Kidney (tissue), 14 donors: ENCODE data around the gene KANSL3. TPM values are rescaled to one million over a fixed set of nuclear protein-coding genes. Genes with fewer than 3 reads are reported as not detected.

Source experiments
- DNase-seq, 5 donors: peaks; one replicate each; pipeline ENCODE4 v3.0.0-alpha.2; 2013 to 2020
- FAIRE-seq: peaks from 2 replicates; lab custom pipeline; 2012; peaks lifted over from hg19 to GRCh38; lab: Jason Lieb, UNC
- H3K27ac ChIP-seq, 2 donors: one replicate each; pipeline ENCODE4 v1.7.0; 2013; ENCODE audit warnings: low read depth in 2 of 2, low read length in 2 of 2, inconsistent platforms in 1 of 2
- H3K27me3 ChIP-seq: one replicate; pipeline ENCODE4 v1.7.1; 2013; ENCODE audit warnings: low read length, inconsistent platforms; ENCODE audit not compliant: control insufficient read depth, insufficient read depth
- H3K36me3 ChIP-seq, 3 donors: one replicate each; pipeline versions ENCODE4 v1.7.0 to v1.7.1; 2013; ENCODE audit warnings: low read length in 3 of 3, control low read depth in 1 of 3, inconsistent platforms in 1 of 3; ENCODE audit not compliant: insufficient read depth in 3 of 3, control insufficient read depth in 2 of 3
- H3K4me1 ChIP-seq, 3 donors: one replicate each; pipeline versions ENCODE4 v1.7.0 to v1.7.1; 2013; ENCODE audit warnings: low read length in 3 of 3, inconsistent platforms in 1 of 3, low read depth in 1 of 3; ENCODE audit not compliant: control insufficient read depth in 2 of 3, insufficient read depth in 2 of 3
- H3K4me3 ChIP-seq, 3 donors: one replicate each; pipeline versions ENCODE4 v1.7.0 to v1.8.1; 2013; ENCODE audit warnings: low read length in 3 of 3, control low read depth in 1 of 3, inconsistent platforms in 1 of 3
- H3K9ac ChIP-seq, 3 donors: one replicate each; pipeline versions ENCODE4 v1.7.0 to v1.7.1; 2013; ENCODE audit warnings: low read length in 3 of 3, control low read depth in 1 of 3, inconsistent platforms in 1 of 3
- H3K9me3 ChIP-seq, 3 donors: one replicate each; pipeline versions ENCODE4 v1.7.0 to v1.7.1; 2013; ENCODE audit warnings: low read length in 3 of 3, control low read depth in 1 of 3, inconsistent platforms in 1 of 3; ENCODE audit not compliant: control insufficient read depth in 2 of 3, insufficient read depth in 1 of 3
- CTCF ChIP-seq: IDR thresholded peaks from 3 replicates; pipeline ENCODE4 v1.5.1; 2012; ENCODE audit warnings: mild to moderate bottlenecking, moderate library complexity, borderline replicate concordance; ENCODE audit not compliant: insufficient read depth; ENCODE audit errors: extremely low read depth
- intact Hi-C: fragments of 100-400 bp; cut with DNase I; formaldehyde crosslinking; loops from one replicate; pipeline ENCODE4 v1.11.1; 2022
- polyA plus RNA-seq: library from polyadenylated mRNA; stranded (reverse); fragments of 350-450 nt; fragmentation: Illumina TruSeq; extraction: RNeasy Lipid Tissue Mini Kit (QIAGEN cat#74804); gene quantifications from one replicate; pipeline ENCODE4 v1.2.3, GENCODE V29; 2014; ENCODE audit warnings: low read depth, low replicate concordance; ENCODE audit not compliant: insufficient read depth
- total RNA-seq: library from RNA; stranded (reverse); fragmentation: NEBNext Ultra II Directional; extraction: Animal tissue kit (Norgen Biotek cat#: 25700); gene quantifications from one replicate; pipeline ENCODE4 v1.2.1, GENCODE V29; 2021
- donor health status: control.
- donor health status: control.
- donor health status: control.
- donor health status: control.
- donor health status: control.
- donor health status: DM: yes; HTN: yes; CAD: no.
- donor health status: Normal renal cell carcinoma (clear cell type).

Gene KANSL3
- total and polyA plus RNA-seq, 2 donors from 2014 or later: 17.5 to 48.8 TPM

GRCh38 chr2:96633641-96634040 lies 4.5 kb downstream of the KANSL3 start:
- Histone ChIP-seq H3K4me1 (peaks cover 0 to 8% (median 0%) of the 10 kb centered on the region in 3 donors), H3K27me3 (no peaks in the 10 kb centered on the region), H3K27ac (no peak overlapping the region), H3K9ac (no peak overlapping the region), H3K36me3 (peaks cover 6 to 20% (median 13%) of the 10 kb centered on the region in 3 donors), H3K9me3 (no peaks in the 10 kb centered on the region), H3K4me3 (no peak overlapping the region)
- DNase-seq (no peak), FAIRE-seq (no peak)
- no peak for TF ChIP-seq CTCF
- intact Hi-C loops: no loop called here

DNA sequence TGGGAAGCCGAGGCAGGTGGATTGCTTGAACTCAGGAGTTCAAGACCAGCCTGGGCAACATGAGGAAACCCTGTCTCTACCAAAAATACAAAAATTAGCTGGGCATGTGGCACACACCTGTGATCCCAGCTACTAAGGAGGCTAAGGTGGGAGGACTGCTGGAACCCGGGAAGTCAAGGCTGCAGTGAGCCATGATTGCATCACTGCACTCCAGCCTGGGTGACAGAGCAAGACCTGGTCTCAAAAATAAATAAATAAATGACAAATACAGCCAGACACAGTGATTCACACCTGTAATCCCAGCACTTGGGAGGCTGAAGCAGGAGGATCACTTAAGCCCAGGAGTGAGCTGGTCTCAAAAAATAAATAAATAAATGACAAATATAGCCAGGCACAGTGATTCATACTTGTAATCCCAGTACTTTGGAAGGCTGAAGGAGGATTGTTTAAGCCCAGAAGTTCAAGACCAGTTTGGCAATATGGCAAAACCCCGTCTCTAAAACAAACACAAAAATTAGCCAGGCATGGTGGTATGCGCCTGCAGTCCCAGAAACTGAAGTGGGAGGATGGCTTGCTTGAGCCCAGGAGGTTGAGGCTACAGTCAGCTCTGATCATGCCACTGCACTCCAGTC lies 6.2 kb downstream of the KANSL3 start:
- FAIRE-seq (no peak), DNase-seq (no peak)
- Histone ChIP-seq H3K36me3 (peaks cover 8 to 28% (median 16%) of the 10 kb centered on the region in 3 donors), H3K9ac (no peak overlapping the region), H3K27ac (no peak overlapping the region), H3K4me3 (no peak overlapping the region), H3K27me3 (no peaks in the 10 kb centered on the region), H3K9me3 (no peaks in the 10 kb centered on the region), H3K4me1 (peaks cover 0 to 8% (median 0%) of the 10 kb centered on the region in 3 donors)
- intact Hi-C loops: no loop called here
- no peak for TF ChIP-seq CTCF

- TF ChIP-seq CTCF: no peak
- H3K9ac ChIP-seq: no peak overlapping the region
- peaks cover 0 to 2% (median 0%) of the 10 kb centered on the region in 3 donors for H3K4me1 ChIP-seq
- no peaks in the 10 kb centered on the region for H3K27me3 ChIP-seq
- no peak overlapping the region for H3K4me3 ChIP-seq
- H3K9me3 ChIP-seq: no peaks in the 10 kb centered on the region
- DNase-seq: no peak
- intact Hi-C loops: no loop called here
- peaks cover 8 to 22% (median 16%) of the 10 kb centered on the region in 3 donors for H3K36me3 ChIP-seq
- no peak overlapping the region for H3K27ac ChIP-seq
- FAIRE-seq: no peak
These were observed 11.6 kb downstream of the KANSL3 start for GRCh38 chr2:96626553-96626942.
